GM12878 (cell line): Measurements from ENCODE around the gene KATNB1.

Source experiments
- CTCF ChIP-seq, 3 experiments: IDR thresholded peaks in 2 of 3; conservative IDR thresholded peaks in 1 of 3; 2 replicates each; pipeline ENCODE4 v1.5.1; 2011; ENCODE audit warnings: low read depth in 3 of 3, low read length in 3 of 3, mild to moderate bottlenecking in 3 of 3, control low read depth in 2 of 3, moderate library complexity in 2 of 3, inconsistent platforms in 1 of 3, mixed read lengths in 1 of 3; ENCODE audit not compliant: control insufficient read depth in 2 of 3, insufficient read depth in 1 of 3; ENCODE audit errors: extremely low read depth in 1 of 3
- EP300 ChIP-seq, 2 experiments: fragments of 150-350 bp in 1 of 2; IDR thresholded peaks; 2 replicates each; pipeline ENCODE4 v1.6.1; 2011 to 2012; ENCODE audit warnings: low read depth in 2 of 2, low read length in 2 of 2, borderline replicate concordance in 1 of 2, improper control_type of control experiment in 1 of 2, inconsistent platforms in 1 of 2; ENCODE audit not compliant: control insufficient read depth in 1 of 2
- EZH2 ChIP-seq: IDR thresholded peaks from 2 replicates; pipeline ENCODE4 v1.6.1; 2012; ENCODE audit warnings: low read depth, mild to moderate bottlenecking, control low read depth, inconsistent platforms, low read length, borderline replicate concordance; ENCODE audit not compliant: control insufficient read depth
- LARP7 ChIP-seq: fragments of 450-650 bp; IDR thresholded peaks from 2 replicates; pipeline ENCODE4 v1.6.1; 2017; ENCODE audit warnings: mild to moderate bottlenecking
- NR2C2 ChIP-seq: IDR thresholded peaks from 2 replicates; pipeline ENCODE4 v1.6.1; 2011; ENCODE audit warnings: borderline replicate concordance, low read depth; ENCODE audit not compliant: control insufficient read depth, insufficient read length
- PAX5 ChIP-seq: IDR thresholded peaks from 2 replicates; pipeline ENCODE4 v1.6.1; 2011; ENCODE audit warnings: low read depth, low read length, borderline replicate concordance
- SP1 ChIP-seq: IDR thresholded peaks from one replicate; pipeline ENCODE4 v1.6.1; 2011; ENCODE audit warnings: low read depth, low read length

GRCh38 chr16:57778658-57779057 is 43.1 kb downstream of the KATNB1 start:
- TF ChIP-seq EZH2: no peak
- TF ChIP-seq CTCF (IDR thresholded peaks at IDR 0.05 in 2 of 3, conservative IDR thresholded peaks at IDR 0.05 in 1 of 3; ENCODE audit: control insufficient read depth in 2 of 3, extremely low read depth in 1 of 3, insufficient read depth in 1 of 3, low read depth in 3 of 3, low read length in 3 of 3): no peak
- TF ChIP-seq EP300 (IDR thresholded peaks at IDR 0.05; ENCODE audit: borderline replicate concordance in 1 of 2, control insufficient read depth in 1 of 2, low read depth in 2 of 2, low read length in 2 of 2): no peak
- no peak for TF ChIP-seq SP1
- no peak for TF ChIP-seq PAX5
- TF ChIP-seq LARP7: no peak
- no peak for TF ChIP-seq NR2C2
